Epithelial cell of prostate (primary cell): ENCODE data around the gene CPAMD8.
A peak's percentile ranks its signal among the peaks of the same experiment; 100 is the strongest.
"Not testable (repeated sequence)": the region's sequence is repeated elsewhere in the genome, so short reads cannot be mapped to it uniquely, and the experiment has no call there.

Experiments used
- DNase-seq: peaks from one replicate; pipeline ENCODE4 v3.0.0-alpha.2; 2011; ENCODE audit warnings: low read depth, low spot score
- H3K27ac ChIP-seq: fragments of 450-650 bp; 2 replicates; pipeline ENCODE4 v1.5.1; 2017; ENCODE audit warnings: mild to moderate bottlenecking

The CPAMD8 gene

DNA sequence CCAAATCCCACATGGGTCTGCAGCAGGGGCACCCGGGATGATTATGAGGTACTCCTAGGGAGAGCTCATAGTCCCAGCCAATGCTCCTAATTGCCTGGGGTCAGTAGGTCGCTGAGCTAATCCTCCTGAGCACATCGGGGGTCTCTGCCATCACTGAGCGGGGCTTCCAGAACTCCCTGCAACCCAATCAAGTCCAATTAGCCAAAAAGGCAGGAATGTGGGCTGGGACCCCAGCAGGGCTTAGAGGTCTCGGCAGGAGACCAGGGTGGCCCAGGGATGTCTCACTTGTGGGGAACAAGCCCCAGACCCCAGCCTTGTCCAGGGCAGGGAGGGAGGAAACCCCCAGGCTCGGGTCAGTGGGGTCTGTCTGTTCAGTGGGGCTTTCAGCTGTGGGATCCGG is 17.1 kb upstream of the CPAMD8 start:
- H3K27ac ChIP-seq: no peak overlapping the region
- no peak for DNase-seq

- DNase-seq: no peak
- no peak overlapping the region for H3K27ac ChIP-seq
Measured at GRCh38 chr19:17041976-17042375, 15.4 kb upstream of the CPAMD8 start.

- H3K27ac ChIP-seq: no peak overlapping the region
- DNase-seq: no peak
Measured at GRCh38 chr19:17037966-17038500, 11.4 kb upstream of the CPAMD8 start.

- DNase-seq: no peak
- H3K27ac ChIP-seq: no peak overlapping the region
Measured at GRCh38 chr19:17037184-17037583, 10.6 kb upstream of the CPAMD8 start.

GRCh38 chr19:17036640-17037039 is 10.0 kb upstream of the CPAMD8 start:
- DNase-seq: no peak
- no peak overlapping the region for H3K27ac ChIP-seq

DNA sequence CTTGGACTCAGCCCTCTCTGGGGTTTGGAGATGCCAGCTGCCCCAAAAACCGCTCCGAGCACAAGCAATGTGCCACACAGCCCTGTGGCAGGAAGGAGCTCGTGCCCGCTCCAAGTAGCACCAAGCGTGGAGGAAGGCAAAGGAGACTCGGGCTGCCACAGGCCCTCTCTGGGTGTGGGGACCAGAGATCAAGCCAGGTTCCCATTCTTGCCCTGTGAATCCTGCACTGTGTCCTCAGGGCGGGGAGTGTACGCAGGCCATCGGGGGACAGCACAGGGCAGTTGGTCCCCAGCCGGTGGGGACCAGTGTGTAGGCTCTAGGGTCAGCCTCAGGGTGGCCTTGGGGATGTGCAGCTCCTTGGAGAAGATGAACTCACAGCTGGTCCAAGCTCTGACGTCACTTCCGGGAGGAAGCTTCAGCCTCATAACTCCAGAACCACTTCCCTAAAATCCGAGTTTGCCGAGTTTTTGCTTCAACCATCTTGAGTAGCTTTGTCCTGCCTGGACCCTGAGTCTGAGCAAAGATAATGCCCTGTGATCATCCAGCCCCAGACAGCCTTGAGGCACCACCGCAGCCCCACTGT is 9.3 kb upstream of the CPAMD8 start:
- H3K27ac ChIP-seq: no peak overlapping the region
- no peak for DNase-seq

DNA sequence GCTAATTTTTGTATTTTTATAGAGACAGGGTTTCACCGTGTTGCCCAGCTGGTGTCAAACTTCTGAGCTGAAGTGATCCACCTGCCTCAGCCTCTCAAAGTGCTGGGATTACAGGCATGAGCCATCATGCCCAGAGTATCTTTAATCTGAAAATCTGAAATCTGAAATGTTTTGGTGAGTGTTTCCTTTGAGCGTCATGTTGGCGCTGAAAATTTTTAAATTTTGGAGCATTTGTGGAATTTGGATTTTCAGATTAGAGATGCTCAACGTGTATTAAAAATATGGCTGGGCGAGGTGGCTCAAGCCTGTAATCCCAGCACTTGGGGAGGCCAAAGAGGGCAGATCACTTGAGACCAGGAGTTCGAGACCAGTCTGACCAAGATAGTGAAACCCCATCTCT is 5.1 kb upstream of the CPAMD8 start:
- H3K27ac ChIP-seq: no peak overlapping the region
- no peak for DNase-seq

- DNase-seq: no peak
Measured at GRCh38 chr19:17027535-17027975, 945 bp upstream of the CPAMD8 start.

DNA sequence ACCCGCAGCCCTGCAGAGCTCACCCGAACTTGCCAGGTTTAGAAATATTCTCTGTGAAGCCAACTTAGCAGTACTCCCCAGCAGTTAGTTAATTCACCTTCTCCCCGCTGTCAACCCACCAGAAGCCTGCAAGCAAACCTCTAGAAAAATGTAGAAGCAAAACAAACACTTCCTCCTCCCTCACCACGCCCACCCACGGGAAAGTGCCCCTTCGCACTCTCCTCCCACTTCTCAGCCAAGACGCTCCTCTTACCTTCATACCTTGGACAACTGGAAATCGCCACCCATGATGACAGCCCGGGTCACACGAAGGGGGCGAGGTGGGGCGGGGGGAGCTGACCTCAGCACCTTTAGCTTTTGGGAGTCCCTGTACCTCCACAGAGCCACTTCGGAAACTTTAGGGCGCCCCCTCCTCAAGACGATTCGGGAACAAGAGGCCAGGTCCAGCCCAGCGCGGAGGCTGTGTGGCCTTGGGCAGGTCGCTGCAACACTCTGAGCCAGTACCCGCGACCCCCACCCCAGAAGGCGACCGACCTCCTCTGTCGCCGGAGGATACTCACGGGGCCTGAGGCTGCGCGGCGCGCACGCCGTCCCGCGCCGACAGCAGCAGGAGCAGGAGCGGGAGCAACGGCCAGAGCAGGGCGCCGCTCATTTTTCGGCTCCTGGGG is 485 bp downstream of the CPAMD8 start:
- DNase-seq: no peak
- H3K27ac ChIP-seq: no peak overlapping the region

More at GRCh38 chr19:17027535-17027975, 945 bp upstream of the CPAMD8 start:
- H3K27ac ChIP-seq: no peak overlapping the region

DNA sequence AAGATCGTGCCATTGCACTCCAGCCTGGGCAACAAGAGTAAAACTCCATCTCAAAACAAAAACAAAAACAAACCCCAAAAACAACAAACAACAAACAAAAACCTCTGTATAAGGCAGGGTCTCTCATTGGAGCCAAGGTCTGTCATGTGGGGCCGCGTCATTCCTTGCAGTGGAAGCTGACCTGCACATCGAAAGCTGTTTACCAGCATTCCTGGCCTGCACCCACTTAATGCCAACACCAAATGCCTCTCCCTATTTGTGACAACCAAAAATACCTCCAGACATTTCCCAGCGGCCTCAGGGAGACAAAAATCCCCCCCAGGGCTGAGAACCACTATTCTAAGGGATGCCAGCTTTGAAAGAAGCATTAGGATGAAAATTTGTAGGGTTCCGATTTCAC is 1.2 kb downstream of the CPAMD8 start:
- DNase-seq: no peak
- H3K27ac ChIP-seq: no peak overlapping the region

DNA sequence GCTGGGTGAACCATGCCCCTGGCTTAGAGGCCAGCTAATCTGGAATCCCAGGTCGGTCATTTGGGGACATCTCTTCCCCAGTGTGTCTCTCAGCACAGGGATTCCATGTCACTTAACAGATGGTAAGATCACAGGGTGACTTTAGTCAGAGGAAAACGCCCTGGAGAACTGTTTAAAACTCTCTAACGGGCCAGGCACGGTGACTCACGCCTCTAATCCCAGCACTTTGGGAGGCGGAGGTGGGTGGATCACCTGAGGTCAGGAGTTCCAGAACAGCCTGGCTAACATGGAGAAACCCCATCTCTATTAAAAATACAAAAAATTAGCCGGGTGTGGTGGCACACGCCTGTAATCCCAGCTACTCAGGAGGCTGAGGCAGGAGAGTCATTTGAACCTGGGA is 1.7 kb downstream of the CPAMD8 start:
- not testable (repeated sequence) for H3K27ac ChIP-seq, DNase-seq

DNA sequence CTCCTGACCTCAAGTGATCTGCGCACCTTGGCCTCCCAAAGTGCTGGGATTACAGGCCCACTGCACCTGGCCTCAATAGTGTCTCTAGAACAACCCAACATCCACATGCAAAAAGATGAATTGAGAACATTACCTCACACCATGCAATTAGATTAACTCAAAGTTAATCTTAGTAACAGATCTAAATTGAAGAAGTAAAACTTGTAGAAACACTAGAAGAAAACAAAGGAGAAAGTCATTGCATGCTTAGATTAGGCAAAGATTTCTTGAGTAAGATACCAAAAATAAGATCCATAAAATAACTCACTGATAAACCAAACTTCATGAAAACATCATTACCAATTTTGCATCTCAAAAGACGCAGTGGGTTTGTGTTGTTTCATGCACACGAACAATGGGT is 2.8 kb downstream of the CPAMD8 start:
- H3K27ac ChIP-seq: no peak overlapping the region
- DNase-seq: no peak

- DNase-seq: no peak
- H3K27ac ChIP-seq: no peak overlapping the region
Measured at GRCh38 chr19:17022738-17023137, 3.9 kb downstream of the CPAMD8 start.

DNA sequence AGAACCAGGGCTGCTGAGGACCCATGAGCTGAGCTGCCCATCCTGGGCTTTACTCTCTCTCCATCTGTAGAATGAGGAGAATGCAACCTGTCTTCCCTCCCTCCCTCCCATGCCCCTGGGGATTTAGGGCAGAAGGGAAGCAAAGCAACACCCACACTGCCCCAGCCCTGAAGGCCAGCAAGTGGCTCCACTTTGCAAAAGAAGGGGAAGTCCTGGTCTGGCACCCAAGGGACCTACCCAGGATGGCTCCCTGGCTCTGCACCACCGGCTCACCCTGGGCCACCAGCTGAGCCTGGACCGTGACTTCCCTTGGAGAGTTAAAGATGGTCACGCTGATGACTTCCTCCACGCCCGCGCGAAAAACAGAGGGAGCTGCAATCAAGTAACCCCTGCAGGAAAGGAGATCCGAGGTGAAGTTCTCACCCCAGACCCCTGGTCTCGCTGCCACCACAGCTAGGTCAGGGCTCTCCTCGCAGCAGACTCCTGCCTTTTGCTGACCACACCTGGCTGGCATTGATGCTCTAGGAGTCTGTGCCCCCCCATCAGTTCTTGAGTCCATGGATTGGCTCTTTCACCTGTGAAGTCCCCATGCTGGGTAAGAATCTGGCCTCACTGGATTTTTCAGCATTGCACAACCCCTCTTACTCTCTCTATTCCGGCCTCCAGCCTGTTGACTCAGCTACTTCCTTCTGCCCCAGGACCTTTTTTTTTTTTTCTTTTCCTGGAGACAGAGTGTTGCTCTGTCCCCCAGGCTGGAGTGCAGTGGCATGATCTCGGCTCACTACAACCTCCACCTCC is 4.6 kb downstream of the CPAMD8 start:
- peak; percentile 67 for DNase-seq
- H3K27ac ChIP-seq: no peak overlapping the region

- no peak for DNase-seq
- H3K27ac ChIP-seq: no peak overlapping the region
Measured at GRCh38 chr19:17021328-17021727, 5.3 kb downstream of the CPAMD8 start.

DNA sequence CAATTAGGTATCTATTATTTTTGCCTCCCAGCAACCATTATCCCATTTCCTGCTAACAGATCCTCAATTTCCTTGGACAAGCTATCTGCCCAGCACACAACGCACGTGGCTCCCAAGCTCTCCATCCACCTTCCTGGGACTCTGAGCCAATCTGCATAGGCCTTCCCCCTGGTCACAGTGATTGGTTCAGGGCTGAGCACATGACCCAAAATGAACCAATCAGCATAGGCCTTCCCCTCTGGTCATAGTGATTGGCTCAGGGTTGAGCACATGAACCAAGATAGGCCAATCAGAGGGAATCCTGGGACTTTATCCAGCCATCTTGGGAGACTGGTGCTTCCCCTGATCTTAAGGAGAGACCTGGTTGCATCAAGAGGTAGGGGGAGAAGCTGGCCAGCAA is 5.8 kb downstream of the CPAMD8 start:
- DNase-seq: no peak
- H3K27ac ChIP-seq: no peak overlapping the region

DNA sequence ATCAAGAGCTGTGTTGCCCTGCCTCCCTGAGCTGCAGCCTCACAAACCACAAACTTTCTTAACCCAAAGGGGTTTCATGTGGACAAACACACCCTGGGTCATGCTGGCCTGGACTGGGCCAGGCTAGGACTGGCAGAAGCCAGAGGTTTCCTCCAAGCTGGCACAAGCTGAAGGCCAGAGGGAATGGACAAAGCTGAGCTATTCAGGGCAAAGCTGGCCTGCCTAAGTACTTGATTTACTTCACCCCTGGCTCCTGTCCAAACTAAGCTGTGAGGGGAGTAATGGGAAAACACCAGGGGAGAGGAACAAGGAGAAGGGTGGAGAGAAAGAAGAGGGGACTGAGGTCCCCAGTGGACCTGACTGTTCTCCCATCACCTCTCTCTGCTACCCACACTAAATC is 6.2 kb downstream of the CPAMD8 start:
- no peak for DNase-seq

DNA sequence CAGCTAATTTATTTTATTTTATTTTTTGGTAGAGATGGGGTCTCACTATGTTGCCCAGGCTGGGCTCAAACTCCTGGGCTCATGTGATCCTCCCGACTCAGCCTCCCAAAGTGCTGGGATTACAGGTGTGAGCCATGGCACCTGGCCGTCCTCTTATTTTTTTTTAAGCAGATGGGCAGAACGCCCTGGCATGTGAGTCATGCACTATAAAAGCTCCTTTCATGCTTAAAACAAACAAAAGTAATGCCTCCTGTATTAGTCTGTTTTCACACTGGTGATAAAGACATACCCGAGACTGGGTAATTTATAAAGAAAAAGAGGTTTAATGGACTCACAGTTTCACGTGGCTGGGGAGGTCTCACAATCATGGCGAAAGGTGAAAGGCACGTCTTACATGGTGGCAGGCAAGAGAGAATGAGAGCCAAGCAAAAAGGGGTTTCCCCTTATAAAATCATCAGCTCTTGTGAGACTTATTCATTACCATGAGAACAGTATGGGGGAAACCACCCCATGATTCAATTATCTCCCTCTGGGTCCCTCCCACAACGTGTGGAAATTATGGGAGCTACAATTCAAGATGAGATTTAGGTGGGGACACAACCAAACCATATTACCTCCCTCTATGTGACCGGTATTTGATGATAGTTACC is 12.3 kb downstream of the CPAMD8 start:
- peak overlapping the region; percentile 26 for H3K27ac ChIP-seq
- DNase-seq: peak; percentile 56

More for the DNA sequence above, 6.2 kb downstream of the CPAMD8 start:
- no peak overlapping the region for H3K27ac ChIP-seq

- DNase-seq: no peak
- no peak overlapping the region for H3K27ac ChIP-seq
Measured at GRCh38 chr19:17011485-17011884, 15.1 kb downstream of the CPAMD8 start.

GRCh38 chr19:17006579-17006978 is 20.0 kb downstream of the CPAMD8 start:
- H3K27ac ChIP-seq: no peak overlapping the region
- DNase-seq: no peak

- DNase-seq: no peak
- H3K27ac ChIP-seq: no peak overlapping the region
Measured at GRCh38 chr19:17005000-17005399, 21.6 kb downstream of the CPAMD8 start.
